Measurements from ENCODE around the gene MED6.

MED6 gene

DNA sequence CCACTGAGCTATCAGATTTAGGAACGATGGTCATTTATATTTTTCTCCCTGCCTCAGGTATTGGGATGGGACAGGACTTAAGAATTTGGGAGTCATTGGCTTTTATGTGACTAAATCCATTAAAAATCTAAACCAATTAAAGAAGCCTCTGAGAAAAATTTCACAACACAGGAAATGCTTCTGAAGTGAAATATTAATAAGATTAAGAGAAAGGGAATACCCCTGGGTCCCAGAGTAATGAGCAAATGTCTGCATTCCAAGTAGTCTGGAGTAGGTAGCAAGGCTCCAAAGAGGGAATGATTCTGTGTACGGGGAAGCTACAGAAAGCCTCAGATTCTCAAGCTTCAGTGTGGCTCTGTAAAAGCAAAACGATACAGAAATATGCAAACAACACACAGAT lies 707 bp upstream of the MED6 start:
- Histone ChIP-seq H3K36me3 (ENCODE audit: control insufficient read depth, insufficient read depth, low read length) (peaks cover 5% of the 10 kb centered on the region), H3K27me3 (replicated peaks; ENCODE audit: control insufficient read depth, insufficient read depth, low read length, poor library complexity, severe bottlenecking) (peaks cover 3% of the 10 kb centered on the region), H3K4me3 (ENCODE audit: insufficient read depth, low read depth, low read length, poor library complexity, severe bottlenecking) (no peak overlapping the region), H3K4me1 (ENCODE audit: control insufficient read depth, insufficient read depth, low read length, poor library complexity, severe bottlenecking) (peaks cover 9% of the 10 kb centered on the region), H3K9me3 (ENCODE audit: control insufficient read depth, low read length) (no peaks in the 10 kb centered on the region), H3K27ac (ENCODE audit: insufficient read depth, low read length, poor library complexity, severe bottlenecking) (no peak overlapping the region)
- DNase-seq, result no peak

DNA sequence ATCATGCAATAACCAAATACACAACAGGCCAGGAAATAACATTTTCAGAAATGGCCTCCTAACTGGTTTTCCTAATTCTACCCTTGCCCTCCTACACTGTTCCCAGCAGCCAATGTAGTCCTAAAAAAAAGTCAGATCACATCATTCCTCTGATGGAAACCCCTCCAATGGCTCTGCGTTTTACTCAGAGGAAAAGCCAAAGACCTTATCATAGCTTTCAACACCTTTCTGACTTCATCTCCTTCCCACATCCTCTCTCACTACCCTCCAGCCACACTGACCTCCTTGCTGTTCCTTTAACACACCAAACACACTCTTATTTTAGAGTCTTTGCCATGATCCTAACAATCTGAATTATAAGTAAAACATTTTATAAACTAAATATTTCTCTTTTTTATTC lies 1.1 kb downstream of the MED6 start:
- Histone ChIP-seq H3K4me3 (ENCODE audit: insufficient read depth, low read depth, low read length, poor library complexity, severe bottlenecking) (no peak overlapping the region), H3K4me1 (ENCODE audit: control insufficient read depth, insufficient read depth, low read length, poor library complexity, severe bottlenecking) (peaks cover 9% of the 10 kb centered on the region), H3K9me3 (ENCODE audit: control insufficient read depth, low read length) (no peaks in the 10 kb centered on the region), H3K27ac (ENCODE audit: insufficient read depth, low read length, poor library complexity, severe bottlenecking) (no peak overlapping the region), H3K36me3 (ENCODE audit: control insufficient read depth, insufficient read depth, low read length) (peaks cover 23% of the 10 kb centered on the region), H3K27me3 (replicated peaks; ENCODE audit: control insufficient read depth, insufficient read depth, low read length, poor library complexity, severe bottlenecking) (no peaks in the 10 kb centered on the region)
- no peak for DNase-seq

DNA sequence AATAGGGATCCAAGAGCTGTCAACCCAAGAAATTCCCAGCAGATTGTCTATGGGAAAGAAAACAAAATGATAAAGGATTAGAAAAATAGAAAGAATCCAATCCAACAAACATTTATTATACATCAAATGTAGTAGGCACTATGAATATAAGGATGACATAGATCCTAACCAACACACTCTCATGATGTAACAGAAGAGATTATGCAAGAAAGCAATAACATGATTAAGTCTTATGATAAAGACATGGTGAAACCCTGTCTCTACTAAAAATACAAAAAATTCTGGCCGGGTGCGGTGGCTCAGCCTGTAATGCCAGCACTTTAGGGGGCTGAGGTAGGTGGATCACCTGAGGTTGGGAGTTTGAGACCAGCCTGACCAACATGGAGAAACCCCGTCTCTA lies 2.7 kb downstream of the MED6 start:
- no peaks in the 10 kb centered on the region for H3K27me3 ChIP-seq (replicated peaks; ENCODE audit: control insufficient read depth, insufficient read depth, low read length, poor library complexity, severe bottlenecking)
- H3K27ac ChIP-seq (ENCODE audit: insufficient read depth, low read length, poor library complexity, severe bottlenecking), result no peak overlapping the region
- peaks cover 39% of the 10 kb centered on the region for H3K36me3 ChIP-seq (ENCODE audit: control insufficient read depth, insufficient read depth, low read length)
- DNase-seq, result no peak
- H3K4me3 ChIP-seq (ENCODE audit: insufficient read depth, low read depth, low read length, poor library complexity, severe bottlenecking), result no peak overlapping the region
- peaks cover 9% of the 10 kb centered on the region for H3K4me1 ChIP-seq (ENCODE audit: control insufficient read depth, insufficient read depth, low read length, poor library complexity, severe bottlenecking)
- H3K9me3 ChIP-seq (ENCODE audit: control insufficient read depth, low read length), result no peaks in the 10 kb centered on the region

DNA sequence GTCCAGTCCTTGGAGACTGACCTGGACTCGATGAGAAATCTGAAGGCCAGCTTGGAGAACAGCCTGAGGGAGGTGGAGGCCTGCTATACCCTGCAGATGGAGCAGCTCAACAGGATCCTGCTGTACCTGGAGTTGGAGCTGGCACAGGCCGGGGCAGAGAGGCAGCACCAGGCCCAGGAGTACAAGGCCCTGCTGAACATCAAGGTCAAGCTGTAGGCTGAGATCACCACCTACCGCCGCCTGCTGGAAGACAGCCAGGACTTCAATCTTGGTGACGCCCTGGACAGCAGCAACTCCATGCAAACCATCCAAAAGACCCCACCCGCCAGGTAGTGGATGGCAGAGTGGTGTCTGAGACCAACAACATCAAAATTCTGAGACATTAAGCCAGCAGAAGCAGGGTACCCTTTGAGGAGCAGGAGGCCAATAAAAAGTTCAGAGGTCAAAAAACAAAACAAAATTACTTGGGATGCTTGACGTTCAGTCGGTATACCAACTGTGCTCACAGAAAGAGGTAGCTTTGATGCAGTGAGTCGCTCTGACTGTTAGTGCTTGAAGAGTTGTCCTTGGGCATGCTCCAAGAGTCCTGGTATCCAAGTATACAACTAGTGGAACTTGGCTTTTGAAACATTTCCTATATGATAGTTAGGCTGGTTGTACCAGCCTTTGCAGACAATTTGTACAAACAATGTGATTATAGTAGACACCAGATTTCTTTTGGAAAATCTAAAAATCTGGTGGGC lies 4.8 kb downstream of the MED6 start:
- Histone ChIP-seq H3K27me3 (replicated peaks; ENCODE audit: control insufficient read depth, insufficient read depth, low read length, poor library complexity, severe bottlenecking) (no peaks in the 10 kb centered on the region), H3K9me3 (ENCODE audit: control insufficient read depth, low read length) (no peaks in the 10 kb centered on the region), H3K27ac (ENCODE audit: insufficient read depth, low read length, poor library complexity, severe bottlenecking) (no peak overlapping the region), H3K4me1 (ENCODE audit: control insufficient read depth, insufficient read depth, low read length, poor library complexity, severe bottlenecking) (peaks cover 9% of the 10 kb centered on the region), H3K4me3 (ENCODE audit: insufficient read depth, low read depth, low read length, poor library complexity, severe bottlenecking) (no peak overlapping the region), H3K36me3 (ENCODE audit: control insufficient read depth, insufficient read depth, low read length) (peaks cover 60% of the 10 kb centered on the region)
- no peak for DNase-seq

DNA sequence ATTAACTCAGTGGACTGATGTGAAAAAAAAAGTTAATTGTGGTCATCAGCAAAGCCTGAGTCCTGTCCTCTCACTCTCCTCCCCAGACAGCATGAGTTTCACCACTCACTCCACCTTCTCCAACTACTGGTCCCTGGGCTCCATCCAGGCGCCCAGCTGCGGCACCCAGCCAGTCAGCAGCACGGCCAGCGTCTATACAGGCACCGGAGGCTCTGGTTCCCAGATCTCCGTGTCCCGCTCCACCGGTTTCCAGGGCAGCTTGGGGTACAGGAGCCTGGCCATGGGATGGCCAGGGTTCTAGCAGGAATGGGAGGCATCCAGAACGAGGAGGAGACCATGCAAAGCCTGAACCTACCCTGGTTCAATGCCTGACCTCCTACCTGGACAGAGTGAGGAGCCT lies 6.0 kb downstream of the MED6 start:
- Histone ChIP-seq H3K27ac (ENCODE audit: insufficient read depth, low read length, poor library complexity, severe bottlenecking) (no peak overlapping the region), H3K9me3 (ENCODE audit: control insufficient read depth, low read length) (no peaks in the 10 kb centered on the region), H3K4me1 (ENCODE audit: control insufficient read depth, insufficient read depth, low read length, poor library complexity, severe bottlenecking) (peaks cover 3% of the 10 kb centered on the region), H3K4me3 (ENCODE audit: insufficient read depth, low read depth, low read length, poor library complexity, severe bottlenecking) (no peak overlapping the region), H3K27me3 (replicated peaks; ENCODE audit: control insufficient read depth, insufficient read depth, low read length, poor library complexity, severe bottlenecking) (no peaks in the 10 kb centered on the region), H3K36me3 (ENCODE audit: control insufficient read depth, insufficient read depth, low read length) (peaks cover 71% of the 10 kb centered on the region)
- DNase-seq, result no peak

DNA sequence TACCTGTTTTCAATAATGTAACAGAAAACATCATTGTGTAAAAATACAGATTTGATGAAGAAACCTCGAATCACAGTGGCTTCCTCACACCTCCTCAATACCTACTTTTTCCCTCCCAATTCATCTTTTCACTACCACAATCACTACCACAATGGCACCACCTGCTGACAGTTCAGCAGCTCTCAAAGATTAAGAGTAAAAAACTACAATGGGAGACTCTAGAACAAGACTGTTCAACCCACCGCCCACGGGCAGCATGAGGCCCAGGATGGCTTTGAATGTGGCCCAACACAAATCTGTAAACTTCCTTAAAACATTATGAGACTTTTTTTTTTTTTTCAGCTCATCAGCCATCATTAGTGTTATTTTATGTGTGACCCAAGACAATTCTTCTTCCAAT lies 15.2 kb downstream of the MED6 start:
- Histone ChIP-seq H3K9me3 (ENCODE audit: control insufficient read depth, low read length) (no peaks in the 10 kb centered on the region), H3K27me3 (replicated peaks; ENCODE audit: control insufficient read depth, insufficient read depth, low read length, poor library complexity, severe bottlenecking) (no peaks in the 10 kb centered on the region), H3K27ac (ENCODE audit: insufficient read depth, low read length, poor library complexity, severe bottlenecking) (no peak overlapping the region), H3K4me3 (ENCODE audit: insufficient read depth, low read depth, low read length, poor library complexity, severe bottlenecking) (no peak overlapping the region), H3K4me1 (ENCODE audit: control insufficient read depth, insufficient read depth, low read length, poor library complexity, severe bottlenecking) (no peaks in the 10 kb centered on the region), H3K36me3 (ENCODE audit: control insufficient read depth, insufficient read depth, low read length) (peaks cover 75% of the 10 kb centered on the region)
- DNase-seq, result no peak

DNA sequence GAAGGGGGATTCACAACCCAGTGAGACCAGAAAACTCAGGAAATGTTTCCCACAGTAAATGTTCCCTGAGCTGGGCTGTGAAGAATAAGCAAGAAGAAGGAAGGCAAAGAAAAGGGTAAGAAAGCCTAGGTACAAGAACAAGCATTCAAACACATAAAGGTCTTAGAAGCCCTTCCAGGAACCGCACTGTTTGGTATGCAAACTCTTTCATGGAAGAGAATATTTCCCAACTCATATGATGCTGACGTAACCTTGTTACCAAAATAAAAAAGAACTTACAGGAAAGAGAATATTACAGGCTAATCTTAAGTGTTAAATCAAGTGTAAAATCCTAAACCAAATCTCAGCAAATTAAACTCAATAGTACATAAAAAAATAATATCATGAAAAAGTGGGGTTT lies 23.6 kb downstream of the MED6 start:
- no peak for DNase-seq
- peaks cover 7% of the 10 kb centered on the region for H3K36me3 ChIP-seq (ENCODE audit: control insufficient read depth, insufficient read depth, low read length)
- H3K4me3 ChIP-seq (ENCODE audit: insufficient read depth, low read depth, low read length, poor library complexity, severe bottlenecking), result no peak overlapping the region
- H3K9me3 ChIP-seq (ENCODE audit: control insufficient read depth, low read length), result no peaks in the 10 kb centered on the region
- H3K4me1 ChIP-seq (ENCODE audit: control insufficient read depth, insufficient read depth, low read length, poor library complexity, severe bottlenecking), result no peaks in the 10 kb centered on the region
- H3K27ac ChIP-seq (ENCODE audit: insufficient read depth, low read length, poor library complexity, severe bottlenecking), result no peak overlapping the region
- no peaks in the 10 kb centered on the region for H3K27me3 ChIP-seq (replicated peaks; ENCODE audit: control insufficient read depth, insufficient read depth, low read length, poor library complexity, severe bottlenecking)

DNA sequence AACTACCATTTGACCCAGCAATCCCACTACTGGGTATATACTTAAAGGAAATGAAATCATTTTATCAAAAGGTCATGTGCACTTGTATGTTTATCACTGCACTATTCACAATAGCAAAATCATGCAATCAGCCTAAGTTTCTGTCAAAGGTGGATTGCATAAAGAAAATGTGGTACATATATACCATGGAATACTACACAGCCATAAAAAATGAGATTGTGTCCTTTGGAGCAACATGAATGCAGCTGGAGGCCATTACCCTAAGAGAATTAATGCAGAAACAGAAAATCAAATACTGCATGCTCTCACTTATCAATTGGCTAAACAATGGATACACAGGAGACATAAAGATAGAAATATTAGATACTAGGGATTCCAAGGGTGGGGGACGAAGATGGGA lies 27.4 kb downstream of the MED6 start:
- no peaks in the 10 kb centered on the region for H3K27me3 ChIP-seq (replicated peaks; ENCODE audit: control insufficient read depth, insufficient read depth, low read length, poor library complexity, severe bottlenecking)

DNA sequence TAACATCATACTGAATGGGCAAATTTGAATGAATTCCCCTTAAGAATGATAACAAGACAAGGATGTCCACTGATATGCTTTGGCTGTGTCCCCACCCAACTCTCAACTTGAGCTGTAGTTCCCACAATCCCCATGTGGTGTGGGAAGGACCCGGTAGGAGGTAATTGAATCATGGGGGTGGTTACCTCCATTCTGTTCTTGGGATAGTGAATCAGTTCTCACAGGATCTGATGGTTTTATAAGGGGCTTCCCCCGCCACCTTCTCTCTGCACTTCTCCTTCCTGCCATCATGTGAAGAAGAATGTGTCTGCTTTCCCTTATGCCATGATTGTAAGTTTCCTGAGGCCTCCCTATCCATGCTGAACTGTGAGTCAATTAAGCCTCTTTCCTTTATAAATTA lies 29.3 kb downstream of the MED6 start:
- no peak overlapping the region for H3K27ac ChIP-seq (ENCODE audit: insufficient read depth, low read length, poor library complexity, severe bottlenecking)
- no peak overlapping the region for H3K4me3 ChIP-seq (ENCODE audit: insufficient read depth, low read depth, low read length, poor library complexity, severe bottlenecking)
- H3K27me3 ChIP-seq (replicated peaks; ENCODE audit: control insufficient read depth, insufficient read depth, low read length, poor library complexity, severe bottlenecking), result no peaks in the 10 kb centered on the region
- DNase-seq, result no peak
- peaks cover 5% of the 10 kb centered on the region for H3K36me3 ChIP-seq (ENCODE audit: control insufficient read depth, insufficient read depth, low read length)
- H3K9me3 ChIP-seq (ENCODE audit: control insufficient read depth, low read length), result no peaks in the 10 kb centered on the region
- no peaks in the 10 kb centered on the region for H3K4me1 ChIP-seq (ENCODE audit: control insufficient read depth, insufficient read depth, low read length, poor library complexity, severe bottlenecking)

More for the DNA sequence above, 27.4 kb downstream of the MED6 start:
- peaks cover 5% of the 10 kb centered on the region for H3K36me3 ChIP-seq (ENCODE audit: control insufficient read depth, insufficient read depth, low read length)
- no peaks in the 10 kb centered on the region for H3K4me1 ChIP-seq (ENCODE audit: control insufficient read depth, insufficient read depth, low read length, poor library complexity, severe bottlenecking)
- no peaks in the 10 kb centered on the region for H3K9me3 ChIP-seq (ENCODE audit: control insufficient read depth, low read length)
- no peak for DNase-seq
- no peak overlapping the region for H3K4me3 ChIP-seq (ENCODE audit: insufficient read depth, low read depth, low read length, poor library complexity, severe bottlenecking)
- H3K27ac ChIP-seq (ENCODE audit: insufficient read depth, low read length, poor library complexity, severe bottlenecking), result no peak overlapping the region

DNA sequence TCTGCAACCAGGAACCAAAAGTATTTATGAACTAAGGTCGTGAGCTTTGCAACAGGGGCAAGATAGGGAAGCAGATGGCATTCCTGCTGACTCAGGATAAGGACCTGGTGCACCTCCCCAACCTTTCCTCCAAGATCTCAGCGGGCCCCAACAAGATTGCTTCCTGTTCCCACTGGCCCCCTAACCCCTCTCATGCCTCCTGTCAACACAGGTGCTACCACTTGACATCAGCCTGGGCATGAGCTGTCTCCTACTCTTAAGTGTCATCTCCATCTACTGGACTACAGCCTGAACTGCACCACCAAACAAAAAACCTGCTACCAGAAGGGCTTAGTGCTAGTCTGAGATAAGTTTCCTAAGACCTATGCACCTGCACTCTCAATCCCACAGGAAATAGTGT lies 32.7 kb downstream of the MED6 start:
- Histone ChIP-seq H3K27me3 (replicated peaks; ENCODE audit: control insufficient read depth, insufficient read depth, low read length, poor library complexity, severe bottlenecking) (no peaks in the 10 kb centered on the region), H3K9me3 (ENCODE audit: control insufficient read depth, low read length) (no peaks in the 10 kb centered on the region), H3K4me1 (ENCODE audit: control insufficient read depth, insufficient read depth, low read length, poor library complexity, severe bottlenecking) (no peaks in the 10 kb centered on the region), H3K4me3 (ENCODE audit: insufficient read depth, low read depth, low read length, poor library complexity, severe bottlenecking) (no peak overlapping the region), H3K27ac (ENCODE audit: insufficient read depth, low read length, poor library complexity, severe bottlenecking) (no peak overlapping the region), H3K36me3 (ENCODE audit: control insufficient read depth, insufficient read depth, low read length) (peaks cover 19% of the 10 kb centered on the region)
- no peak for DNase-seq
